Measurements from ENCODE around the gene TNKS1BP1.

GRCh38 chr11:57327721-57328120 lies 3.0 kb upstream of the TNKS1BP1 start:
- TF ChIP-seq CTCF (IDR thresholded peaks at IDR 0.05) (no peak), POLR2AphosphoS5 (IDR thresholded peaks at IDR 0.05; ENCODE audit: low read depth, low read length) (no peak), TCF7L2 (IDR thresholded peaks at IDR 0.05; ENCODE audit: low read depth, low read length) (no peak), REST (IDR thresholded peaks at IDR 0.05; ENCODE audit: insufficient read depth in 1 of 2, low read depth in 2 of 2, low read length in 1 of 2) (no peak)
